ENCODE data around the gene APLF. TPM values are rescaled to one million over a fixed set of nuclear protein-coding genes. Genes with fewer than 3 reads are reported as not detected.

The APLF gene
- total RNA-seq, 1 experiment from 2014 or later: 4.5 TPM

DNA sequence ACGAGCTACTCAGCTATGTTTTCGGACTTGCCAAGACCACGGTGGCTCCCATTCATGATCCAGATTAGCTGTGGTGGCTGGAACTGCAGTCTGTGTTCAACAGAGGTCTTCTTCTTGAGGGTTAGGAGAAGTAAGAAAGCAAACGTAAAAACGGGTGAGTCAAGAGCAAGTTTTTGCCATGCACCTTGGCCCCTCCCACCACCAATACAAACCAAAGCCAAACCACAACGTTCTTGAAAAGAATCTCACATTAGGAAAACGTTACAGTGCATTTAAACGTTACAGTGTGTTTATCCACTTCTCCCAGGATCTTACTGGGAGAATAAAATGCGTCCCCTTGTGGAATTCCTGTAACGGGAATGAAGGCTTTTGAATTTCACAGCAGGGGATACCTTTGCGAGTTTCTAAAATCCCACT is 1.0 kb upstream of the APLF start:
- Mint-ChIP-seq H3K4me1 (ENCODE audit: low read depth, unreplicated experiment) (peaks cover 21% of the 10 kb centered on the region), H3K27ac (ENCODE audit: unreplicated experiment) (peak overlapping the region; percentile 94), H3K4me3 (ENCODE audit: low read depth, unreplicated experiment) (peak overlapping the region; percentile 93), H3K27me3 (ENCODE audit: unreplicated experiment) (no peaks in the 10 kb centered on the region), H3K9me3 (ENCODE audit: low read depth, unreplicated experiment) (no peaks in the 10 kb centered on the region), H3K36me3 (ENCODE audit: insufficient read depth, unreplicated experiment) (peaks cover 23% of the 10 kb centered on the region)
- TF ChIP-seq, protein P1, sequence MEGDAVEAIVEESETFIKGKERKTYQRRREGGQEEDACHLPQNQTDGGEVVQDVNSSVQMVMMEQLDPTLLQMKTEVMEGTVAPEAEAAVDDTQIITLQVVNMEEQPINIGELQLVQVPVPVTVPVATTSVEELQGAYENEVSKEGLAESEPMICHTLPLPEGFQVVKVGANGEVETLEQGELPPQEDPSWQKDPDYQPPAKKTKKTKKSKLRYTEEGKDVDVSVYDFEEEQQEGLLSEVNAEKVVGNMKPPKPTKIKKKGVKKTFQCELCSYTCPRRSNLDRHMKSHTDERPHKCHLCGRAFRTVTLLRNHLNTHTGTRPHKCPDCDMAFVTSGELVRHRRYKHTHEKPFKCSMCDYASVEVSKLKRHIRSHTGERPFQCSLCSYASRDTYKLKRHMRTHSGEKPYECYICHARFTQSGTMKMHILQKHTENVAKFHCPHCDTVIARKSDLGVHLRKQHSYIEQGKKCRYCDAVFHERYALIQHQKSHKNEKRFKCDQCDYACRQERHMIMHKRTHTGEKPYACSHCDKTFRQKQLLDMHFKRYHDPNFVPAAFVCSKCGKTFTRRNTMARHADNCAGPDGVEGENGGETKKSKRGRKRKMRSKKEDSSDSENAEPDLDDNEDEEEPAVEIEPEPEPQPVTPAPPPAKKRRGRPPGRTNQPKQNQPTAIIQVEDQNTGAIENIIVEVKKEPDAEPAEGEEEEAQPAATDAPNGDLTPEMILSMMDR (IDR thresholded peaks at IDR 0.05; ENCODE audit: unreplicated experiment): no peak
- no TSS peak for BruUV-seq (replicated peaks)
- peak; percentile 14 for DNase-seq
- CTCF ChIA-PET: interaction anchor here (0.6 to 1.4 kb wide), 7 partner anchors 129 to 442 kb away, joined by 3 to 16 read pairs (median 3); no protein-coding TSS in a partner anchor
- intact Hi-C loops (cut with micrococcal nuclease; ENCODE audit: unreplicated experiment): loop anchor here (5.0 to 10.0 kb wide), 2 partner anchors 441 to 1192 kb away; no protein-coding TSS in a partner anchor

DNA sequence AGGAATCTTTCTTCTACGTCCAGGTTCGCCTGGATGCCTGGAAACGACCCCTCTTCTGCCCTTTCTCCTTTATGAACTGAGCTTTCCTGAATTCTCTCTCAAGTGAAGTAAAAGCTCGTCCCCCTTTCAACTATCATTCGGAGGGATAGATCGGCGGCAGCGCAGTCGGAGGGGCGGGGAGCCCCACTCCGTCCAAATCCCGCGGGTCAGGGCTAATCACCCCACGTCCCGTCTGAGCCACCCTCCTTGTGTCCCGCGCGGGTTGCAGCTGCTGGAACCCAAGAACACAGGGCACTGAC is 658 bp upstream of the APLF start:
- CTCF ChIA-PET: interaction anchor here (0.6 to 1.4 kb wide), 7 partner anchors 21 to 441 kb away, joined by 3 to 16 read pairs (median 5); no protein-coding TSS in a partner anchor
- Mint-ChIP-seq H3K4me3 (ENCODE audit: low read depth, unreplicated experiment) (peak overlapping the region; percentile 93), H3K36me3 (ENCODE audit: insufficient read depth, unreplicated experiment) (peaks cover 23% of the 10 kb centered on the region), H3K4me1 (ENCODE audit: low read depth, unreplicated experiment) (peaks cover 21% of the 10 kb centered on the region), H3K27me3 (ENCODE audit: unreplicated experiment) (no peaks in the 10 kb centered on the region), H3K27ac (ENCODE audit: unreplicated experiment) (peak overlapping the region; percentile 94), H3K9me3 (ENCODE audit: low read depth, unreplicated experiment) (no peaks in the 10 kb centered on the region)
- intact Hi-C loops (cut with micrococcal nuclease; ENCODE audit: unreplicated experiment): loop anchor here (5.0 to 10.0 kb wide), 2 partner anchors 441 to 1192 kb away; no protein-coding TSS in a partner anchor
- TSS peak; percentile 77 for BruUV-seq (replicated peaks)
- DNase-seq: no peak
- TF ChIP-seq, protein P1 (IDR thresholded peaks at IDR 0.05; ENCODE audit: unreplicated experiment): no peak

DNA sequence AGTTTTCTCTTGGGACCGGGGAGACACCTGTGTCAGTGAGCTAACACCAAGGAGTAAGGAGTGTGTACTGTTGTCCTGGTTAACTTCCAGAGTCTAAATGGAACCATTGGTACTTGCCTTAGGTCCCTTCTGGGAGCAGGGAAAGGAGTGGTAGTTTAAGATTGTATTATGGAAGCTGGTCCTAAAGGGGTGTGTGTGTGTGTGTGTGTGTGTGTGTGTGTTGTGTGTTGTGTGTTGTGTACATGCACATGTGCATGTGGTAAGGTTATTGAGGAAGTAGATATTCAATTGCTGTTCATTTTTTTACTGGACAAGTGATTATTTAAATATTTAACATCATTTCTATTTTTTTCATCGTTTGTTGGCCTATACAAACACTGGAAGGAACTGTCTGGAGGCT is 1.4 kb downstream of the APLF start:
- intact Hi-C loops (cut with micrococcal nuclease; ENCODE audit: unreplicated experiment): loop anchor here (5.0 to 10.0 kb wide), 2 partner anchors 438 to 1194 kb away; no protein-coding TSS in a partner anchor
- H3K27ac Mint-ChIP-seq (ENCODE audit: unreplicated experiment): peak overlapping the region; percentile 52
- H3K4me3 Mint-ChIP-seq (ENCODE audit: low read depth, unreplicated experiment): peak overlapping the region; percentile 93
- DNase-seq: no peak
- no TSS peak for BruUV-seq (replicated peaks)
- TF ChIP-seq, protein P1 (IDR thresholded peaks at IDR 0.05; ENCODE audit: unreplicated experiment): no peak
- H3K36me3 Mint-ChIP-seq (ENCODE audit: insufficient read depth, unreplicated experiment): peaks cover 23% of the 10 kb centered on the region
- no peaks in the 10 kb centered on the region for H3K9me3 Mint-ChIP-seq (ENCODE audit: low read depth, unreplicated experiment)
- H3K27me3 Mint-ChIP-seq (ENCODE audit: unreplicated experiment): no peaks in the 10 kb centered on the region
- peaks cover 21% of the 10 kb centered on the region for H3K4me1 Mint-ChIP-seq (ENCODE audit: low read depth, unreplicated experiment)
- CTCF ChIA-PET: interaction anchor here (1.2 kb wide), 1 partner anchor 19 kb away, joined by 3 read pairs; no protein-coding TSS in a partner anchor

DNA sequence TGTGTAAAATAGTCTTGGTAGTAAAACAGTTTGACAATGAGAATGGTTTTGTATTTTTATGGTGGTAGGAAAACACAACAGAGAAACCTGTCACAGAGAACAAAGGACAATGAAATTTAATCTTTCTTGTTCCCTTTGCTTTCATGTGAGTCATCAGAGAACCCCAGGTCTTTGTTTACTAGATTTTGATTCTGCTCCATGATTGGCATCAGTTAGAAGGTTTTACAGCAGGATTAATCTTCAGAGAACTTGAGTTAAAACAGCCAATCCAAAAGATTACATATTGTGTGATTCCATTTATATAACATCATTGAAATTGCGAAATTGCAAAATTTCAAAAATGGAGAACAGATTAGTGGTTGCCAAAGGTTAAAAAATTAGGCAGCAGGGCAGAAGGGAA is 2.5 kb downstream of the APLF start:
- CTCF ChIA-PET: no interaction called here
- Mint-ChIP-seq H3K36me3 (ENCODE audit: insufficient read depth, unreplicated experiment) (peaks cover 23% of the 10 kb centered on the region), H3K27ac (ENCODE audit: unreplicated experiment) (no peak overlapping the region), H3K4me3 (ENCODE audit: low read depth, unreplicated experiment) (peak overlapping the region; percentile 16), H3K9me3 (ENCODE audit: low read depth, unreplicated experiment) (no peaks in the 10 kb centered on the region), H3K27me3 (ENCODE audit: unreplicated experiment) (no peaks in the 10 kb centered on the region), H3K4me1 (ENCODE audit: low read depth, unreplicated experiment) (peaks cover 21% of the 10 kb centered on the region)
- no peak for DNase-seq
- no TSS peak for BruUV-seq (replicated peaks)
- TF ChIP-seq, protein P1 (IDR thresholded peaks at IDR 0.05; ENCODE audit: unreplicated experiment): no peak
- intact Hi-C loops (cut with micrococcal nuclease; ENCODE audit: unreplicated experiment): loop anchor here (5.0 to 10.0 kb wide), 2 partner anchors 437 to 1195 kb away; no protein-coding TSS in a partner anchor
